ENCODE measurements around the gene ABHD14A.

The ABHD14A gene

GRCh38 chr3:51941798-51942602 lies 32.9 kb upstream of the ABHD14A start, which contains the start of the genes PARP3 and RRP9:
Gene PARP3, plus strand, starts transcription at chr3:51942363. Its CDS starts 993 bp downstream, at chr3:51943356.
Gene RRP9, minus strand, starts transcription at chr3:51941904. Its CDS starts 37 bp downstream, at chr3:51941867.
- DNase-seq, result peak; percentile 100

- DNase-seq, result peak; percentile 50
Observed at GRCh38 chr3:51942603-51943450, 32.0 kb upstream of the ABHD14A start.

GRCh38 chr3:51943451-51944391 lies 31.1 kb upstream of the ABHD14A start:
- DNase-seq, result no peak

GRCh38 chr3:51944451-51945021 lies 30.3 kb upstream of the ABHD14A start:
- DNase-seq, result no peak

- no peak for DNase-seq
Observed at GRCh38 chr3:51945031-51945840, 29.6 kb upstream of the ABHD14A start.

- no peak for DNase-seq
Observed at GRCh38 chr3:51945926-51946705, 28.7 kb upstream of the ABHD14A start.

- DNase-seq, result no peak
Observed at GRCh38 chr3:51946796-51947195, 28.1 kb upstream of the ABHD14A start.

- no peak for DNase-seq
Observed at GRCh38 chr3:51947215-51947900, 27.5 kb upstream of the ABHD14A start.

GRCh38 chr3:51948016-51948580 lies 26.8 kb upstream of the ABHD14A start:
- DNase-seq, result no peak

- no peak for DNase-seq
Observed at GRCh38 chr3:51949121-51949520, 25.7 kb upstream of the ABHD14A start.

GRCh38 chr3:51950899-51951298 lies 24.0 kb upstream of the ABHD14A start:
- no peak for DNase-seq

- DNase-seq, result peak; percentile 83
Observed at GRCh38 chr3:51953445-51953844, 21.4 kb upstream of the ABHD14A start.

GRCh38 chr3:51954105-51954504 lies 20.8 kb upstream of the ABHD14A start:
- DNase-seq, result peak; percentile 58

- no peak for DNase-seq
Observed at GRCh38 chr3:51954713-51955112, 20.2 kb upstream of the ABHD14A start.

GRCh38 chr3:51955175-51955892 lies 19.5 kb upstream of the ABHD14A start, which contains the start of gene GPR62:
Gene GPR62, plus strand, starts transcription at chr3:51955381. Its CDS starts 272 bp downstream, at chr3:51955653.
- no peak for DNase-seq

GRCh38 chr3:51955893-51956770 lies 18.7 kb upstream of the ABHD14A start:
- DNase-seq, result peak; percentile 24

- no peak for DNase-seq
Observed at GRCh38 chr3:51957520-51958205, 17.2 kb upstream of the ABHD14A start.

Measured in suppressor macrophage treated with lipopolysaccharide for 4 hours (primary cell).